GM19468 (cell line): ENCODE results near the gene HMGN4.
"Not testable (repeated sequence)": the region's sequence is repeated elsewhere in the genome, so short reads cannot be mapped to it uniquely, and the experiment has no call there.

Source experiments
- ATAC-seq: cut with Tn5 transposase; IDR thresholded peaks from one replicate; pipeline ENCODE4 v1.9.1; 2021; ENCODE audit warnings: mild to moderate bottlenecking, moderate library complexity, moderate number of reproducible peaks; ENCODE audit not compliant: unreplicated experiment; ENCODE audit errors: extremely low read depth

Gene HMGN4

GRCh38 chr6:26545627-26546026 lies 7.5 kb downstream of the HMGN4 start:
- ATAC-seq: no peak

- not testable (repeated sequence) for ATAC-seq
These were observed 9.2 kb downstream of the HMGN4 start for GRCh38 chr6:26547363-26547762.

- no peak for ATAC-seq
These were observed 12.3 kb downstream of the HMGN4 start for GRCh38 chr6:26550250-26550993.

- no peak for ATAC-seq
These were observed 14.0 kb downstream of the HMGN4 start for GRCh38 chr6:26552205-26552604.

GRCh38 chr6:26552640-26553188 lies 14.5 kb downstream of the HMGN4 start:
- no peak for ATAC-seq

GRCh38 chr6:26553264-26553634 lies 15.1 kb downstream of the HMGN4 start:
- ATAC-seq: peak; percentile 14

GRCh38 chr6:26553635-26554446 lies 15.7 kb downstream of the HMGN4 start:
- ATAC-seq: peak; percentile 12

- no peak for ATAC-seq
These were observed 16.2 kb downstream of the HMGN4 start for GRCh38 chr6:26554447-26554696.

GRCh38 chr6:26554697-26555504 lies 16.7 kb downstream of the HMGN4 start:
- no peak for ATAC-seq

GRCh38 chr6:26555505-26556262 lies 17.5 kb downstream of the HMGN4 start:
- ATAC-seq: no peak

GRCh38 chr6:26556263-26557070 lies 18.3 kb downstream of the HMGN4 start:
- ATAC-seq: no peak

GRCh38 chr6:26561533-26562466 lies 23.6 kb downstream of the HMGN4 start:
- no peak for ATAC-seq

GRCh38 chr6:26563488-26563887 lies 25.3 kb downstream of the HMGN4 start:
- ATAC-seq: no peak

- no peak for ATAC-seq
These were observed 30.7 kb downstream of the HMGN4 start for GRCh38 chr6:26568601-26569432.

- ATAC-seq: no peak
These were observed 31.2 kb downstream of the HMGN4 start for GRCh38 chr6:26569433-26569764.

- no peak for ATAC-seq
These were observed 32.1 kb downstream of the HMGN4 start for GRCh38 chr6:26570027-26570809.
